ENCODE data around the gene OR2AG1. TPM values are rescaled to one million over a fixed set of nuclear protein-coding genes. Genes with fewer than 3 reads are reported as not detected.

Gene OR2AG1
- total RNA-seq = not detected

GRCh38 chr11:6782720-6783119, at the start of gene OR2AG1:
Gene OR2AG1 (plus strand): TSS chr11:6783020. CDS start chr11:6785038, 2,018 bp downstream.
- no peak for DNase-seq
- H3K4me3 Mint-ChIP-seq = no peak within 1 kb of the TSS
- H3K4me1 Mint-ChIP-seq (ENCODE audit: low read depth) = no peaks in the 10 kb centered on the region
- CTCF ChIA-PET = no interaction called here
- intact Hi-C loops (cut with micrococcal nuclease) = no loop called here
- POLR2A ChIA-PET = no interaction called here
- H3K27me3 Mint-ChIP-seq = peaks cover 4% of the 10 kb centered on the region
- no peaks in the 10 kb centered on the region for H3K36me3 Mint-ChIP-seq
- no peaks in the 10 kb centered on the region for H3K9me3 Mint-ChIP-seq
- H3K27ac Mint-ChIP-seq = no peak within 1 kb of the TSS

- intact Hi-C loops (cut with micrococcal nuclease) = loop anchor here (2.0 to 10.0 kb wide), 3 partner anchors 13 to 961 kb away; no protein-coding TSS in a partner anchor
- Mint-ChIP-seq H3K4me3 (no peak overlapping the region), H3K9me3 (peaks cover 3% of the 10 kb centered on the region), H3K27ac (peak overlapping the region; percentile 78), H3K27me3 (no peaks in the 10 kb centered on the region), H3K36me3 (peaks cover 23% of the 10 kb centered on the region), H3K4me1 (ENCODE audit: low read depth) (peaks cover 82% of the 10 kb centered on the region)
- POLR2A ChIA-PET = interaction anchor here (0.6 to 1.4 kb wide), 5 partner anchors 9 to 39 kb away, joined by 3 to 4 read pairs (median 3); no protein-coding TSS in a partner anchor
- CTCF ChIA-PET = interaction anchor here (1.0 to 17.6 kb wide), 5 partner anchors 9 to 23 kb away, joined by 3 to 527 read pairs (median 4); no protein-coding TSS in a partner anchor
- no peak for DNase-seq
Observed at GRCh38 chr11:6733326-6734275, 49.2 kb upstream of the OR2AG1 start.

GRCh38 chr11:6734616-6735015, 48.2 kb upstream of the OR2AG1 start:
- H3K27me3 Mint-ChIP-seq = no peaks in the 10 kb centered on the region
- peak overlapping the region; percentile 12 for H3K4me3 Mint-ChIP-seq
- peak overlapping the region; percentile 78 for H3K27ac Mint-ChIP-seq
- peak; percentile 32 for DNase-seq
- H3K36me3 Mint-ChIP-seq = peaks cover 22% of the 10 kb centered on the region
- CTCF ChIA-PET = interaction anchor here (0.7 to 17.6 kb wide), 4 partner anchors 12 to 252 kb away, joined by 3 to 527 read pairs (median 3); no protein-coding TSS in a partner anchor
- intact Hi-C loops (cut with micrococcal nuclease) = loop anchor here (2.0 to 10.0 kb wide), 3 partner anchors 128 to 960 kb away; partner anchors contain the start of gene CNGA4
- peaks cover 3% of the 10 kb centered on the region for H3K9me3 Mint-ChIP-seq
- POLR2A ChIA-PET = interaction anchor here (1.1 kb wide), 1 partner anchor 51 kb away, joined by 5 read pairs; the partner anchor contains the start of gene MRPL17
- peaks cover 81% of the 10 kb centered on the region for H3K4me1 Mint-ChIP-seq (ENCODE audit: low read depth)

GRCh38 chr11:6735306-6735705, 47.5 kb upstream of the OR2AG1 start:
- intact Hi-C loops (cut with micrococcal nuclease) = loop anchor here (2.0 to 10.0 kb wide), 3 partner anchors 129 to 959 kb away; partner anchors contain the start of gene CNGA4
- peak overlapping the region; percentile 20 for H3K4me3 Mint-ChIP-seq
- H3K27ac Mint-ChIP-seq = peak overlapping the region; percentile 78
- H3K9me3 Mint-ChIP-seq = peaks cover 3% of the 10 kb centered on the region
- H3K36me3 Mint-ChIP-seq = peaks cover 20% of the 10 kb centered on the region
- CTCF ChIA-PET = interaction anchor here (0.7 to 17.6 kb wide), 4 partner anchors 13 to 253 kb away, joined by 3 to 527 read pairs (median 3); no protein-coding TSS in a partner anchor
- no peaks in the 10 kb centered on the region for H3K27me3 Mint-ChIP-seq
- POLR2A ChIA-PET = interaction anchor here (1.1 kb wide), 1 partner anchor 52 kb away, joined by 5 read pairs; the partner anchor contains the start of gene MRPL17
- peaks cover 81% of the 10 kb centered on the region for H3K4me1 Mint-ChIP-seq (ENCODE audit: low read depth)
- no peak for DNase-seq

- H3K4me3 Mint-ChIP-seq = peak overlapping the region; percentile 38
- H3K27me3 Mint-ChIP-seq = no peaks in the 10 kb centered on the region
- intact Hi-C loops (cut with micrococcal nuclease) = loop anchor here (1.0 to 10.0 kb wide), 5 partner anchors 14 to 958 kb away; partner anchors contain the start of gene CNGA4
- ChIA-PET POLR2A (interaction anchor here (2.6 kb wide), 1 partner anchor 10 kb away, joined by 17 read pairs; no protein-coding TSS in a partner anchor), CTCF (interaction anchor here (1.0 to 17.6 kb wide), 9 partner anchors 9 to 53 kb away, joined by 3 to 527 read pairs (median 14); partner anchors contain the start of gene MRPL17)
- peaks cover 20% of the 10 kb centered on the region for H3K36me3 Mint-ChIP-seq
- H3K27ac Mint-ChIP-seq = peak overlapping the region; percentile 78
- H3K9me3 Mint-ChIP-seq = peaks cover under 1% of the 10 kb centered on the region
- no peak for DNase-seq
- peaks cover 84% of the 10 kb centered on the region for H3K4me1 Mint-ChIP-seq (ENCODE audit: low read depth)
Observed at GRCh38 chr11:6736495-6737121, 46.2 kb upstream of the OR2AG1 start.

GRCh38 chr11:6737872-6738466, 44.9 kb upstream of the OR2AG1 start:
- Mint-ChIP-seq H3K4me1 (ENCODE audit: low read depth) (peaks cover 89% of the 10 kb centered on the region), H3K27ac (peak overlapping the region; percentile 53), H3K4me3 (no peak overlapping the region), H3K36me3 (peaks cover 17% of the 10 kb centered on the region), H3K27me3 (no peaks in the 10 kb centered on the region), H3K9me3 (no peaks in the 10 kb centered on the region)
- intact Hi-C loops (cut with micrococcal nuclease) = loop anchor here (1.0 to 10.0 kb wide), 5 partner anchors 8 to 957 kb away; partner anchors contain the start of gene CNGA4
- ChIA-PET CTCF (interaction anchor here (0.7 to 17.6 kb wide), 17 partner anchors 10 to 359 kb away, joined by 3 to 527 read pairs (median 5); partner anchors contain the start of genes MRPL17, TAF10 and TPP1), POLR2A (interaction anchor here (0.7 to 2.6 kb wide), 3 partner anchors 8 to 55 kb away, joined by 3 to 17 read pairs (median 5); partner anchors contain the start of gene MRPL17)
- DNase-seq = peak; percentile 67

- H3K36me3 Mint-ChIP-seq = peaks cover 12% of the 10 kb centered on the region
- peaks cover 88% of the 10 kb centered on the region for H3K4me1 Mint-ChIP-seq (ENCODE audit: low read depth)
- no peak overlapping the region for H3K4me3 Mint-ChIP-seq
- intact Hi-C loops (cut with micrococcal nuclease) = loop anchor here (1.0 to 10.0 kb wide), 5 partner anchors 8 to 956 kb away; partner anchors contain the start of gene CNGA4
- peak overlapping the region; percentile 53 for H3K27ac Mint-ChIP-seq
- no peaks in the 10 kb centered on the region for H3K27me3 Mint-ChIP-seq
- H3K9me3 Mint-ChIP-seq = no peaks in the 10 kb centered on the region
- CTCF ChIA-PET = interaction anchor here (0.7 to 17.6 kb wide), 13 partner anchors 11 to 359 kb away, joined by 3 to 527 read pairs (median 10); partner anchors contain the start of gene TAF10
- no peak for DNase-seq
- POLR2A ChIA-PET = interaction anchor here (2.6 kb wide), 1 partner anchor 8 kb away, joined by 17 read pairs; no protein-coding TSS in a partner anchor
Observed at GRCh38 chr11:6738590-6738989, 44.2 kb upstream of the OR2AG1 start.

GRCh38 chr11:6742260-6742659, 40.6 kb upstream of the OR2AG1 start:
- Mint-ChIP-seq H3K4me1 (ENCODE audit: low read depth) (peaks cover 51% of the 10 kb centered on the region), H3K4me3 (no peak overlapping the region)

GRCh38 chr11:6745018-6745417, 37.8 kb upstream of the OR2AG1 start:
- DNase-seq = no peak
- no peak overlapping the region for H3K4me3 Mint-ChIP-seq
- intact Hi-C loops (cut with micrococcal nuclease) = loop anchor here (5.0 kb wide), 5 partner anchors 263 to 1053 kb away; partner anchors contain the start of genes ARFIP2, CYB5R2, FHIP1B and SMPD1
- ChIA-PET CTCF (interaction anchor here (0.6 to 17.6 kb wide), 7 partner anchors 4 to 365 kb away, joined by 3 to 527 read pairs (median 6); partner anchors contain the start of genes MRPL17 and TPP1), POLR2A (interaction anchor here (0.7 to 2.8 kb wide), 5 partner anchors 8 to 1055 kb away, joined by 3 to 17 read pairs (median 4); partner anchors contain the start of genes ARFIP2, MRPL17 and TIMM10B)
- H3K4me1 Mint-ChIP-seq (ENCODE audit: low read depth) = peaks cover 40% of the 10 kb centered on the region
- H3K27me3 Mint-ChIP-seq = no peaks in the 10 kb centered on the region
- H3K36me3 Mint-ChIP-seq = peaks cover 3% of the 10 kb centered on the region
- H3K9me3 Mint-ChIP-seq = no peaks in the 10 kb centered on the region
- H3K27ac Mint-ChIP-seq = no peak overlapping the region

More at GRCh38 chr11:6742260-6742659, 40.6 kb upstream of the OR2AG1 start:
- Mint-ChIP-seq H3K27ac (peak overlapping the region; percentile 73), H3K27me3 (no peaks in the 10 kb centered on the region), H3K36me3 (peaks cover 3% of the 10 kb centered on the region), H3K9me3 (no peaks in the 10 kb centered on the region)
- peak; percentile 54 for DNase-seq
- POLR2A ChIA-PET = interaction anchor here (1.3 to 1.5 kb wide), 2 partner anchors 8 to 59 kb away, joined by 3 to 4 read pairs; partner anchors contain the start of gene MRPL17
- intact Hi-C loops (cut with micrococcal nuclease) = no loop called here
- CTCF ChIA-PET = interaction anchor here (0.7 to 17.6 kb wide), 3 partner anchors 9 to 130 kb away, joined by 3 to 527 read pairs (median 6); partner anchors contain the start of gene TAF10

- H3K27ac Mint-ChIP-seq = no peak overlapping the region
- H3K36me3 Mint-ChIP-seq = peaks cover 3% of the 10 kb centered on the region
- no peaks in the 10 kb centered on the region for H3K9me3 Mint-ChIP-seq
- intact Hi-C loops (cut with micrococcal nuclease) = loop anchor here (1.0 to 5.0 kb wide), 7 partner anchors 7 to 1053 kb away; partner anchors contain the start of genes ARFIP2, CYB5R2, FHIP1B and SMPD1
- H3K4me3 Mint-ChIP-seq = no peak overlapping the region
- H3K27me3 Mint-ChIP-seq = no peaks in the 10 kb centered on the region
- POLR2A ChIA-PET = interaction anchor here (0.7 to 2.8 kb wide), 8 partner anchors 8 to 1055 kb away, joined by 3 to 17 read pairs (median 4); partner anchors contain the start of genes ARFIP2, MRPL17 and TIMM10B
- no peak for DNase-seq
- peaks cover 36% of the 10 kb centered on the region for H3K4me1 Mint-ChIP-seq (ENCODE audit: low read depth)
- CTCF ChIA-PET = interaction anchor here (0.6 to 17.6 kb wide), 10 partner anchors 5 to 366 kb away, joined by 3 to 527 read pairs (median 6); partner anchors contain the start of genes MRPL17 and TPP1
Observed at GRCh38 chr11:6745465-6746015, 37.3 kb upstream of the OR2AG1 start.
